ENCODE results near the gene ABTB2.

DNA sequence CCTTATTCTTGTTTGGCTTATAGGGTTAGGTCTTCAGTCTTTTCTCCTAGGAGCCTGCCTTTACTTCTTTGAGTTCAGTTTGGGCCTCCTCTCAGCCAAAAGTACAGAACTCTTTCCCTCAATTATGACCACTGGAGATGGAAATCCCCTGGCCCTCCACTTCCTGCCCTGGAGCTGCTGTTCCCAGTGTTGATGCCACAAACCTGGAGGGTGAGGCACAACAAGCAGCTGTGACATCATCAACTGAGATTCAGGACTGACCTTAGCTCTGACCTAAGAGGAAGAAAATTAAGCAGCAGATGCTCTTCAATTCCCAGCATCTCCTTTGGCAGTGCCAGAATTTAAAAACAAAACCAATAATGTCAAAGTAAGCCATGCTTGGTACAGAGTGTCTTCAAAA, 3.0 kb downstream of the ABTB2 start:
- TF ChIP-seq, protein P1, sequence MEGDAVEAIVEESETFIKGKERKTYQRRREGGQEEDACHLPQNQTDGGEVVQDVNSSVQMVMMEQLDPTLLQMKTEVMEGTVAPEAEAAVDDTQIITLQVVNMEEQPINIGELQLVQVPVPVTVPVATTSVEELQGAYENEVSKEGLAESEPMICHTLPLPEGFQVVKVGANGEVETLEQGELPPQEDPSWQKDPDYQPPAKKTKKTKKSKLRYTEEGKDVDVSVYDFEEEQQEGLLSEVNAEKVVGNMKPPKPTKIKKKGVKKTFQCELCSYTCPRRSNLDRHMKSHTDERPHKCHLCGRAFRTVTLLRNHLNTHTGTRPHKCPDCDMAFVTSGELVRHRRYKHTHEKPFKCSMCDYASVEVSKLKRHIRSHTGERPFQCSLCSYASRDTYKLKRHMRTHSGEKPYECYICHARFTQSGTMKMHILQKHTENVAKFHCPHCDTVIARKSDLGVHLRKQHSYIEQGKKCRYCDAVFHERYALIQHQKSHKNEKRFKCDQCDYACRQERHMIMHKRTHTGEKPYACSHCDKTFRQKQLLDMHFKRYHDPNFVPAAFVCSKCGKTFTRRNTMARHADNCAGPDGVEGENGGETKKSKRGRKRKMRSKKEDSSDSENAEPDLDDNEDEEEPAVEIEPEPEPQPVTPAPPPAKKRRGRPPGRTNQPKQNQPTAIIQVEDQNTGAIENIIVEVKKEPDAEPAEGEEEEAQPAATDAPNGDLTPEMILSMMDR (IDR thresholded peaks at IDR 0.05) = no peak
- TF ChIP-seq POLR2A (IDR thresholded peaks at IDR 0.05) = no peak

Measured in body of pancreas (tissue), 4 donors.